Psoas muscle (tissue), 8 donors: ENCODE data around the gene KIAA1614. TPM values are rescaled to one million over a fixed set of nuclear protein-coding genes. Genes with fewer than 3 reads are reported as not detected.

Experiments used
- ATAC-seq, 4 donors: fragments of 200-7000 bp; cut with Tn5 transposase; one replicate each; pipeline ENCODE4 v1.9.1; 2020; ENCODE audit warnings: moderate library complexity in 3 of 4, mild to moderate bottlenecking in 2 of 4
- DNase-seq, 2 donors: peaks; one replicate each; pipeline ENCODE4 v3.0.0-alpha.2; 2020
- H3K27ac ChIP-seq: fragments of 200-600 bp; one replicate; pipeline ENCODE4 v1.8.0; 2022
- H3K27me3 ChIP-seq, 3 donors: fragments of 200-600 bp in 1 of 3; one replicate each; pipeline versions ENCODE4 v1.6.1 to v1.8.0; 2013 to 2022; ENCODE audit warnings: low read length in 2 of 3, mild to moderate bottlenecking in 2 of 3, moderate library complexity in 1 of 3; ENCODE audit not compliant: insufficient read depth in 3 of 3
- H3K36me3 ChIP-seq, 2 donors: fragments of 200-600 bp in 1 of 2; one replicate each; pipeline versions ENCODE4 v1.6.1 to v1.8.0; 2013 to 2022; ENCODE audit warnings: low read depth in 1 of 2, mild to moderate bottlenecking in 1 of 2, moderate library complexity in 1 of 2; ENCODE audit not compliant: insufficient read depth in 1 of 2
- H3K4me1 ChIP-seq: fragments of 200-600 bp; one replicate; pipeline ENCODE4 v1.8.0; 2022
- H3K4me3 ChIP-seq: fragments of 200-600 bp; one replicate; pipeline ENCODE4 v1.8.0; 2022; ENCODE audit warnings: mild to moderate bottlenecking
- H3K9me3 ChIP-seq: fragments of 200-600 bp; one replicate; pipeline ENCODE4 v1.8.0; 2022
- CTCF ChIP-seq: fragments of 200-600 bp; IDR thresholded peaks from one replicate; pipeline ENCODE4 v1.8.0; 2022; ENCODE audit warnings: antibody characterized with exemption
- WGBS, 3 donors: extraction: QIAGEN DNeasy Blood & Tissue Kit; methylation state at CpG; one replicate each; pipeline versions ENCODE4 v1.1.6 to v1.1.7; 2013; 5-methylcytosine and 5-hydroxymethylcytosine counted together
- intact Hi-C, 2 donors: fragments of 100-400 bp; cut with DNase I; formaldehyde crosslinking; loops; one replicate each; pipeline versions ENCODE4 v1.11.0 to v1.14.2; 2022
- polyA plus RNA-seq, 3 donors: library from polyadenylated mRNA; stranded (reverse); fragments of 200-250 nt; gene quantifications; one replicate each; pipeline ENCODE4 v1.2.3, GENCODE V29; 2013
- total RNA-seq, 4 donors: library from RNA; stranded (reverse); fragmentation: NEBNext Ultra II Directional in 2 of 4; extraction: Animal tissue kit (Norgen Biotek cat#: 25700) in 2 of 4; gene quantifications; one replicate each; pipeline versions ENCODE4 v1.2.1 to v1.2.4, GENCODE V29; 2021 to 2023
- donor health status: healthy with polysubstance abuse.
- donor health status: DM: no; HTN: no; CAD: no; lungs with moderate emphysema.
- donor health status: Bipolar disorder and iron deficiency.
- donor health status: healthy.
- donor health status: DM: yes; HTN: yes; CAD: no.
- donor health status: DM: no; HTN: no; CAD: no.
- donor health status: DM: no; HTN: no; CAD: no.
- donor health status: DM: yes; HTN: yes; CAD: no.

The KIAA1614 gene
- total and polyA plus RNA-seq, 7 donors, result 0.45 to 1.6 (median 0.88) TPM

GRCh38 chr1:180974236-180974635 lies 61.5 kb downstream of the KIAA1614 start:
- ATAC-seq, result no peak
- no peak for TF ChIP-seq CTCF

GRCh38 chr1:180975551-180975950 lies 62.9 kb downstream of the KIAA1614 start:
- DNase-seq (no peak), ATAC-seq (peak in 2 of 4 donors; percentile 16 to 32)
- Histone ChIP-seq H3K27me3 (no peaks in the 10 kb centered on the region), H3K27ac (no peak overlapping the region), H3K36me3 (peaks cover 3 to 80% of the 10 kb centered on the region in 2 donors), H3K9me3 (no peaks in the 10 kb centered on the region), H3K4me3 (no peak overlapping the region), H3K4me1 (peaks cover 13% of the 10 kb centered on the region)
- 75 to 79% (median 79%) methylated on average over 4 of the region's 4 CpGs for WGBS, 3 donors
- no peak for TF ChIP-seq CTCF
- intact Hi-C loops, result no loop called here

More at GRCh38 chr1:180974236-180974635, 61.5 kb downstream of the KIAA1614 start:
- no peaks in the 10 kb centered on the region for H3K27me3 ChIP-seq
- intact Hi-C loops, result loop anchor here in 1 of 2 donors (5.0 kb wide), 1 partner anchor 43 kb away; no protein-coding TSS in a partner anchor
- no peak for DNase-seq
- no peak overlapping the region for H3K4me3 ChIP-seq
- peaks cover 25% of the 10 kb centered on the region for H3K4me1 ChIP-seq
- 52 to 62% (median 55%) methylated on average over 4 of the region's 4 CpGs for WGBS, 3 donors
- no peaks in the 10 kb centered on the region for H3K9me3 ChIP-seq
- H3K36me3 ChIP-seq, result peaks cover 3 to 76% of the 10 kb centered on the region in 2 donors
- no peak overlapping the region for H3K27ac ChIP-seq

GRCh38 chr1:180976191-180976590 lies 63.5 kb downstream of the KIAA1614 start:
- Histone ChIP-seq H3K27me3 (no peaks in the 10 kb centered on the region), H3K4me3 (no peak overlapping the region), H3K36me3 (peaks cover 3 to 80% of the 10 kb centered on the region in 2 donors), H3K4me1 (peaks cover 11% of the 10 kb centered on the region), H3K9me3 (no peaks in the 10 kb centered on the region), H3K27ac (no peak overlapping the region)
- intact Hi-C loops, result no loop called here
- ATAC-seq (no peak), DNase-seq (no peak)
- TF ChIP-seq CTCF, result no peak
- WGBS, 3 donors, result 82 to 89% (median 86%) methylated on average over 12 of the region's 12 CpGs

- Histone ChIP-seq H3K9me3 (no peaks in the 10 kb centered on the region), H3K36me3 (peaks cover 3 to 80% of the 10 kb centered on the region in 2 donors), H3K27ac (no peak overlapping the region), H3K4me1 (peaks cover 11% of the 10 kb centered on the region), H3K27me3 (no peaks in the 10 kb centered on the region), H3K4me3 (no peak overlapping the region)
- intact Hi-C loops, result no loop called here
- ATAC-seq (no peak), DNase-seq (no peak)
- no peak for TF ChIP-seq CTCF
- WGBS, 3 donors, result 91 to 93% (median 92%) methylated on average over 6 of the region's 6 CpGs
These were observed 64.1 kb downstream of the KIAA1614 start for GRCh38 chr1:180976732-180977357.
